SKM-1 treated with dmso at 0.1 percent for 144 hours (cell line): ENCODE results near the gene DEPDC4.
A peak's percentile ranks its signal among the peaks of the same experiment; 100 is the strongest.
"Not testable (repeated sequence)": the region's sequence is repeated elsewhere in the genome, so short reads cannot be mapped to it uniquely, and the experiment has no call there.

Experiments used
- DNase-seq: peaks from one replicate; lab custom pipeline; 2025; ENCODE audit not compliant: unreplicated experiment; lab: John Stamatoyannopoulos, UW

DEPDC4 gene

GRCh38 chr12:100266835-100267602 is at the start of gene DEPDC4, which contains the start of gene SCYL2:
Gene DEPDC4, minus strand, starts transcription at chr12:100267079. Its CDS starts 3 bp downstream, at chr12:100267076.
Gene SCYL2, plus strand, starts transcription at chr12:100267177. Its CDS starts 15,794 bp downstream, at chr12:100282971.
- peak; percentile 72 for DNase-seq

GRCh38 chr12:100311317-100311716 is 44.4 kb upstream of the DEPDC4 start:
- no peak for DNase-seq

- not testable (repeated sequence) for DNase-seq
These were observed 41.3 kb upstream of the DEPDC4 start for GRCh38 chr12:100308138-100308537.

DNA sequence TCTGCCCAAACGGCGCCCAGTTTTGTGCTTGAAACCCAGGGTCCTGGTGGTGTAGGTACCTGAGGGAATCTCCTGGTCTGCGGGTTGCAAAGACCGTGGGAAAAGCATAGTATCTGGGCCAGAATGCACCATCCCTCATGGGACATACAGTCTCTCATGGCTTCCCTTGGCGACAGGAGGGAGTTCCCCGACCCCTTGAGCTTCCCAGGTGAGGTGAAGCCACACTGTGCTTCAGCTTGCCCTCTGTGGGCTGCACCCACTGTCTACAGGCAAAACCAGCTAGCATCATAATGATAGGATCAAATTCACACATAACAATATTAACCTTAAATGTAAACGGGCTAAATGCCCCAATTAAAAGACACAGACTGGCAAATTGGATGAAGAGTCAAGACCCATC is 37.5 kb upstream of the DEPDC4 start:
- DNase-seq = not testable (repeated sequence)

GRCh38 chr12:100303831-100304230 is 37.0 kb upstream of the DEPDC4 start:
- no peak for DNase-seq

- DNase-seq = no peak
These were observed 35.2 kb upstream of the DEPDC4 start for GRCh38 chr12:100302081-100302480.

DNA sequence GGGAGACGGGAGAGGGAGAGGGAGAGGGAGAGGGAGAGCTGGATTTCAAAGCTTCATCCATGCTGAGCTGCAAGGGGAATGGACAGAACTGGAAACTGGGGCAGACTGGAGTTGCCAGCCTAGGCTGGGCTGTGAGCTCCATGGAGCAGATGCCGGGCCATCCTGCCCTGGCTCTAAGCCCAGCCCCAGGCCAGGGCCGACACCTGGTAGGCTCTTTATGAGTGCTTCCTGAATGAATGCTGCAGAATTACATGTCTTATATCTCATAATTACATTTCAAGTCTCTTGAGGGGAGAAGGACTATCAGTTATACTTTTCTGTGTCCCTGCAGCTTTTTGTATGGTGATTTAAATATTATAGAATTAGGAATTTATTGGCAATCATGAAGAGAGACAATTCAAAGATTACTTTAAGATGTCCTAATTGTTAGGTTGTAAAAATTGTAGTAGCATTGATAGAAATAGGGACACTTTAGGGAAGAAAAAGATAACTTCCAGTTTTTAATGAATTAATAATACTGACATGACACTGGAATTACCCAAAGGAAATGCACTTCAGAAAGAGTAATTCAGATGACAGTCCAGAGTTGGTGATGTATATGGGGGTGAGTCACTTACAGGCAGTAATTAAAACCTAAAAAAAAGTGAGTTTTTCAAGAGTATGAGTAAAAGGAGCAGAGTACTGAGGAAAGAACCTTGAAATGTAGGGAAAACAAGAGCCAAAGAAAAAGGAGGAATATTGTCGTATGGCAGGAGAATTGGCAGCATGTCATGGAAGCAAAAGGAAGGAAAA is 29.1 kb upstream of the DEPDC4 start:
- no peak for DNase-seq

DNA sequence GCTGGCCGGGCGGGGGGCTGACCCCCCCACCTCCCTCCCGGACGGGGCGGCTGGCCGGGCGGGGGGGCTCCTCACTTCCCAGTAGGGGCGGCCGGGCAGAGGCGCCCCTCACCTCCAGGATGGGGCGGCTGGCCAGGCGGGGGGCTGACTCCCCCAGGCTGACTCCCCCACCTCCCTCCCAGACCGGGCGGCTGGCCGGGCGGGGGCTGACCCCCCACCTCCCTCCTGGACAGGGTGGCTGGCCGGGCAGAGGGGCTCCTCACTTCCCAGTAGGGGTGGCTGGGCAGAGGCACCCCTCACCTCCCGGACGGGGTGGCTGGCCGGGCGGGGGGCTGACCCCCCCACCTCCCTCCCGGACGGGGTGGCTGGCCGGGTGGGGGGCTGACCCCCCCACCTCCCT is 27.5 kb upstream of the DEPDC4 start:
- DNase-seq = not testable (repeated sequence)

- no peak for DNase-seq
These were observed 26.1 kb upstream of the DEPDC4 start for GRCh38 chr12:100293017-100293416.

GRCh38 chr12:100290016-100290415 is 23.1 kb upstream of the DEPDC4 start:
- no peak for DNase-seq

GRCh38 chr12:100289038-100289437 is 22.2 kb upstream of the DEPDC4 start:
- no peak for DNase-seq

- DNase-seq = not testable (repeated sequence)
These were observed 17.7 kb upstream of the DEPDC4 start for GRCh38 chr12:100284556-100284955.

DNA sequence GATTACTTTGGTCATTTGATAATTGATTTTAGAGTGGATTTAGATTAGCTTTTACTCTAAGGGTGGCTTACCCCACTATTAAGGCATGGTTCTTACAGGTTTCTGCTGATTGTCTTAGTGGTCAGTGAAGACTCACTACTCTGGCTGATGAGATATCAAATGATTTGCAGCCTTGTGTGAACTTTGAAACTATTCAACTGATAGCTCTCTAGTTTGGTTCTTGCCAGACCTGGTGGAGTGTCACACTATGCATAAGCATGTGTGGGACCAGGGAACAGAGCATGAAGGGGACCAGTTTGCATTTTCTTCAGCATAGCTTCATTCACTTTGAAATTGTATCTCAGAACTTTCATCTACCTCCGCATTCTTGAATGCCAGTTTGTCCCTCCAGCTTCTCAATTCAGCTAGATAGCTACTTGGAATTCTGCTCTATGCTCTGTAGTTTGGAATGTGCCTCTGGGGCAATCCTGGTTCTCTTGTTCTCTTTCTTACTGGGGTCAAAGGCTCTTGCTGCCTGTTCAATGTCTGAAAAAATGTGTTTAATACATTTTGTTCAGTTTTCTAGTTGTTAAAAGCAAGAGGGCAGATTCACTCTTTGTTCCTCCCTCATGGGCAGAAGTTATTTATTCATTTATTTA is 12.8 kb upstream of the DEPDC4 start:
- no peak for DNase-seq

DNA sequence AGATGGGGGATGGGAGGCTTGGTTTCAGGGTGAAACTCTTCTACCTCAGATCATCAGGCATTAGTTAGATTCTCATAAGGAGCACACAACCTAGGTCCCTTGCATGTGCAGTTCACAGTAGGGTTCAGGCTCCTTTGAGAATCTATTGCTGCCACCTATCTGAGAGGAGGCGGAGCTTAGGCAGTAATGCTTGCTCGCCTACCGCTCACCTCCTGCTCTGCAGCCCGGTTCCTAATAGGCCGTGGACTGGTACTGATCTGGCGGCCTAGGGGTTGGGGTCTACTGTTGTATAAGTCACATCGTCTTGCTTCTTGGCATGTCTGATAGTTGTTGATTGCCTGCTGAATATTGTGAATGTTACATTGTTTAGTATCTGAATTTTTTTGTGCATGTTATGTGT is 12.3 kb upstream of the DEPDC4 start:
- DNase-seq = no peak

DNA sequence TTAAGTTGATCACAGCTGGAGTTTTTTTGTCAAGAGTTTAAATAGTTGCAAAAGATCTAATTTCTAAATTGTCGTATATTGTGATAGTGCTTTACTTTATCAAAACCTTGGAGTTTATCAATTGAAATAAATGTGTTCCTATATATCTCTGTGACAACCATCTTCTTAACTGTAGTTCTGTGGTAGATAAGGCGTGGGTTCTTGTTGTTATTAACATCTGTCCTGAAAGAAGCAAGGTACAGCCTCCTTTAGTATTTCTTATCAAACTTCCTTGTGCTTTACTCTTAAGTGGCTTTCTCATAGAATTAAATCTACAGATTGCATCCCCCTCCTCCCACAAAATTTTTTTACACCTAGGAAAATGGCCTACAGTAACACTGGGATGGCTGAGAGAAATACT is 7.4 kb upstream of the DEPDC4 start:
- no peak for DNase-seq

DNA sequence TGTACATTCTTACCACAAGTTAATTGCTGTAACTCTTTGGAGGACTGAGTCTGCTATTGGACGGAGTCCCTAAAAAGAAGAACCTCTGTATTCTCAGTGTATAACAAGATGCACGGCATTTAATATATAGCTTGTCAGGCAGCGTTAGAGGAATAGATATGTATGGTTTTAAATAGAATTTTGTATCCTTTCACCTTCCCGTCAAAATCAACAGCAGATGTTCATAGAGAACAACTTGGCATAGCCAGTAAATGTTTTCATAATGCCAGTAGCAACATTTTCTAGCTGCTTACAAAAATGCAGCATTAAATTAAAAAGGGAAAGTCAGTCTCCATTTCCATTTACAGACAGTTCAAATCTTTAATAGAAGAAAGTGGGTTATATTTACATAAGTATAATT is 6.9 kb upstream of the DEPDC4 start:
- DNase-seq = no peak

DNA sequence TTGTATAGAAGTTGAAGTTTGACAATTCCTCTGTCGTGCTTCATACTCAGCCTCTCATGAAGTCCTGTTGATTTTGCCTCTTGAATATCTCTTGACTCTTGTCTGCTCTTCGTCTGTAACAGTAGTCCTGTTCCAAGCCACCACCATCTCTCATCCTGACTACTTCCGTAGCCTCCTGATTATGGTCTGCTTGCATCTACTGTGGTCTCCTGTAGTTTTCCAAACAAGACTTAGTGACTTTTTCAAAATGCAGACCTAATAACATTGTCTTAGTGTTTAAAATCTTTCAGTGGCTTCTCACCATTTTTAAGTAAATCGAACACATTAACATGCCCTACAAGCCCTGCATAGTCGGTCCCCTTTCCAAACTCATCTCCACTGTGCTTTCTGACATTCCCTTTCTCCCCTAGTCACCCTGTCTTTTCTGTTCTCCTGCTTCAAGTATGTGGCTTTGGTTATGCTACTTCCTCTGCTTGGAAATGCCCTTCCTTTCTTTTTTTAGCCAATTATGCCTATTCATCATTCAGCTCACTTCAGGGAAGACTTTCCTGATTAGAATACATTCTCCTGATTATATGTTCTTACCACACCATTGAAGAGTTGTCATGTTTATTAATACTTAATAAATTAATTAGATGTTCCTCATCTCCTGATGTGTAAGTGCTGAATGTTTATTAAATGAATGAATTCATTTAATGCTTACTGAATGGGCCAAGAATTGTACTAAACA is 2.1 kb upstream of the DEPDC4 start:
- DNase-seq = no peak

GRCh38 chr12:100267603-100268281 is 863 bp upstream of the DEPDC4 start:
- no peak for DNase-seq

DNA sequence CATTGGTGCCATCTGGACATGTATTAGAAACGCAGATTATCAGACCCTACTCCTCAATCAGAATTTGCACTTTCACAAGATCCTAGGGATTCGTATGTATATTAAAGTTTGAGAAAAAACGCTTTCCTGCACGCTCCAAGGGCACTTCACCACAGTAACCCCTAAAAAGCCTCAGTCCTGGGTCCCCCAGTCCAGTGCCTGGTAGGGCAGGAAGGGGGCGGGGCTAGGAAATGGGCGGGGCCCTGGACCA is 369 bp downstream of the DEPDC4 start:
- DNase-seq = no peak

GRCh38 chr12:100265732-100266584 is 921 bp downstream of the DEPDC4 start:
- no peak for DNase-seq
